Thyroid gland (tissue), 4 donors: Measurements from ENCODE around the gene SEZ6L. TPM values are rescaled to one million over a fixed set of nuclear protein-coding genes. Genes with fewer than 3 reads are reported as not detected.

Source experiments
- DNase-seq, 2 donors: peaks; one replicate each; pipeline ENCODE4 v3.0.0-alpha.2; 2019
- H3K27ac ChIP-seq, 3 donors: fragments of 200-600 bp; sonication (generic); 1 replicate in 2 of 3; 2 replicates in 1 of 3; pipeline ENCODE4 v1.5.1; 2016 to 2019; ENCODE audit warnings: mild to moderate bottlenecking in 1 of 3, moderate library complexity in 1 of 3
- H3K27me3 ChIP-seq: fragments of 200-600 bp; sonication (generic); one replicate; pipeline ENCODE4 v1.5.1; 2019
- H3K36me3 ChIP-seq, 2 donors: fragments of 200-600 bp; sonication (generic); one replicate each; pipeline ENCODE4 v1.5.1; 2016 to 2019
- H3K4me1 ChIP-seq, 2 donors: fragments of 200-600 bp; sonication (generic); one replicate each; pipeline ENCODE4 v1.5.1; 2017 to 2019
- H3K4me3 ChIP-seq, 3 donors: fragments of 200-600 bp; sonication (generic); replicated peaks in 1 of 3; 1 replicate in 2 of 3; 2 replicates in 1 of 3; pipeline ENCODE4 v1.5.1; 2016; ENCODE audit warnings: mild to moderate bottlenecking in 1 of 3
- H3K9me3 ChIP-seq: fragments of 200-600 bp; sonication (generic); one replicate; pipeline ENCODE4 v1.5.1; 2017
- POLR2A ChIP-seq, 2 donors: fragments of 450-650 bp; IDR thresholded peaks; one replicate each; pipeline ENCODE4 v1.6.1; 2017; ENCODE audit warnings: antibody characterized with exemption in 2 of 2, mild to moderate bottlenecking in 2 of 2, moderate library complexity in 1 of 2
- WGBS, 2 donors: methylation state at CpG; one replicate each; pipeline ENCODE4 v1.1.5; 2017; 5-methylcytosine and 5-hydroxymethylcytosine counted together
- intact Hi-C: fragments of 100-400 bp; cut with DNase I; formaldehyde crosslinking; loops from one replicate; pipeline ENCODE4 v1.15.1; 2023
- total RNA-seq, 4 donors: library from RNA; depleted of rRNA; stranded (reverse); fragments of >200 nt; gene quantifications; one replicate each; pipeline ENCODE4 v1.2.3, GENCODE V29; 2016
- TF ChIP-seq, protein P1 (sequence below), 6 experiments: fragments of 200-600 bp in 3 of 6; fragments of 450-650 bp in 3 of 6; sonication (generic) in 3 of 6; IDR thresholded peaks; one replicate each; pipeline ENCODE4 v1.5.1; 2016 to 2019; ENCODE audit warnings: antibody characterized with exemption in 6 of 6, mild to moderate bottlenecking in 2 of 6, inconsistent platforms in 1 of 6, moderate library complexity in 1 of 6

The SEZ6L gene
- total RNA-seq, 4 donors from 2014 or later = 0.13 to 0.22 (median 0.17) TPM; not detected in 1

GRCh38 chr22:26322179-26322905, 153.1 kb downstream of the SEZ6L start:
- 76 to 80% methylated on average over 11 of the region's 11 CpGs for WGBS, 2 donors
- H3K27me3 ChIP-seq = no peaks in the 10 kb centered on the region
- intact Hi-C loops = loop anchor here (10.0 kb wide), 1 partner anchor 238 kb away; no protein-coding TSS in a partner anchor

GRCh38 chr22:26323013-26323412, 153.8 kb downstream of the SEZ6L start:
- TF ChIP-seq POLR2A (IDR thresholded peaks at IDR 0.05) = no peak
- TF ChIP-seq, protein P1, sequence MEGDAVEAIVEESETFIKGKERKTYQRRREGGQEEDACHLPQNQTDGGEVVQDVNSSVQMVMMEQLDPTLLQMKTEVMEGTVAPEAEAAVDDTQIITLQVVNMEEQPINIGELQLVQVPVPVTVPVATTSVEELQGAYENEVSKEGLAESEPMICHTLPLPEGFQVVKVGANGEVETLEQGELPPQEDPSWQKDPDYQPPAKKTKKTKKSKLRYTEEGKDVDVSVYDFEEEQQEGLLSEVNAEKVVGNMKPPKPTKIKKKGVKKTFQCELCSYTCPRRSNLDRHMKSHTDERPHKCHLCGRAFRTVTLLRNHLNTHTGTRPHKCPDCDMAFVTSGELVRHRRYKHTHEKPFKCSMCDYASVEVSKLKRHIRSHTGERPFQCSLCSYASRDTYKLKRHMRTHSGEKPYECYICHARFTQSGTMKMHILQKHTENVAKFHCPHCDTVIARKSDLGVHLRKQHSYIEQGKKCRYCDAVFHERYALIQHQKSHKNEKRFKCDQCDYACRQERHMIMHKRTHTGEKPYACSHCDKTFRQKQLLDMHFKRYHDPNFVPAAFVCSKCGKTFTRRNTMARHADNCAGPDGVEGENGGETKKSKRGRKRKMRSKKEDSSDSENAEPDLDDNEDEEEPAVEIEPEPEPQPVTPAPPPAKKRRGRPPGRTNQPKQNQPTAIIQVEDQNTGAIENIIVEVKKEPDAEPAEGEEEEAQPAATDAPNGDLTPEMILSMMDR (IDR thresholded peaks at IDR 0.05) = no peak
- Histone ChIP-seq H3K36me3 (no peaks in the 10 kb centered on the region), H3K27me3 (no peaks in the 10 kb centered on the region), H3K27ac (no peak overlapping the region), H3K4me3 (no peak overlapping the region), H3K9me3 (no peaks in the 10 kb centered on the region), H3K4me1 (no peaks in the 10 kb centered on the region)
- DNase-seq = no peak
- intact Hi-C loops = loop anchor here (10.0 kb wide), 1 partner anchor 238 kb away; no protein-coding TSS in a partner anchor
- 81 to 84% methylated on average over 5 of the region's 5 CpGs for WGBS, 2 donors

More at GRCh38 chr22:26322179-26322905, 153.1 kb downstream of the SEZ6L start:
- no peak overlapping the region for H3K27ac ChIP-seq
- H3K9me3 ChIP-seq = no peaks in the 10 kb centered on the region
- no peaks in the 10 kb centered on the region for H3K4me1 ChIP-seq
- no peak overlapping the region for H3K4me3 ChIP-seq
- no peak for DNase-seq
- no peaks in the 10 kb centered on the region for H3K36me3 ChIP-seq
- TF ChIP-seq POLR2A (IDR thresholded peaks at IDR 0.05) = no peak
- TF ChIP-seq, protein P1 (IDR thresholded peaks at IDR 0.05) = no peak

- H3K36me3 ChIP-seq = no peaks in the 10 kb centered on the region
- H3K27me3 ChIP-seq = no peaks in the 10 kb centered on the region
- no peak overlapping the region for H3K27ac ChIP-seq
- TF ChIP-seq, protein P1 (IDR thresholded peaks at IDR 0.05) = no peak
- no peak for TF ChIP-seq POLR2A (IDR thresholded peaks at IDR 0.05)
- WGBS, 2 donors = 82 to 87% methylated on average over 4 of the region's 4 CpGs
- no peak for DNase-seq
- H3K4me3 ChIP-seq = no peak overlapping the region
- H3K4me1 ChIP-seq = no peaks in the 10 kb centered on the region
- intact Hi-C loops = loop anchor here (10.0 kb wide), 1 partner anchor 239 kb away; no protein-coding TSS in a partner anchor
- H3K9me3 ChIP-seq = no peaks in the 10 kb centered on the region
Measured at GRCh38 chr22:26324150-26324549, 154.9 kb downstream of the SEZ6L start.

DNA sequence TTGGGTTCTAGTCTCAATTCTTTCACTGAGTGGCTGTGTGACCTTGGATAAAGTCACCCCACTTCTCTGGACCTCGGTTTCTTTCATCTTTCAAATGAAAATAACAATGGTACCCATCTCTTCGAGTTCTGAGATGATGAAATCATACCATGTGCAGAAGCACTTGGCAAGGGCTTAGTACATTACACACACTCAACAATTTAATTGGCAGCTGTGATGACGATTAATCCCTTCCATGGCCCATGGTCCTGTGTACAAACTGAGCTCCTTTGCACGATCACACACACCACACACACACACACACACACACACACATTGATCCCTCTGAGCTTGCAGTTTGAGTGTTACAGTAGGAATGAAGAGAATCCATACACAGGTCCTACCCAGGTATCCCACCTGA, 156.4 kb downstream of the SEZ6L start:
- no peak for DNase-seq
- intact Hi-C loops = loop anchor here (10.0 kb wide), 1 partner anchor 241 kb away; no protein-coding TSS in a partner anchor
- Histone ChIP-seq H3K9me3 (no peaks in the 10 kb centered on the region), H3K4me3 (no peak overlapping the region), H3K27me3 (no peaks in the 10 kb centered on the region), H3K27ac (no peak overlapping the region), H3K36me3 (no peaks in the 10 kb centered on the region), H3K4me1 (no peaks in the 10 kb centered on the region)
- WGBS, 2 donors = 82 to 83% methylated on average over 4 of the region's 4 CpGs
- no peak for TF ChIP-seq POLR2A (IDR thresholded peaks at IDR 0.05)
- TF ChIP-seq, protein P1 (IDR thresholded peaks at IDR 0.05) = no peak

DNA sequence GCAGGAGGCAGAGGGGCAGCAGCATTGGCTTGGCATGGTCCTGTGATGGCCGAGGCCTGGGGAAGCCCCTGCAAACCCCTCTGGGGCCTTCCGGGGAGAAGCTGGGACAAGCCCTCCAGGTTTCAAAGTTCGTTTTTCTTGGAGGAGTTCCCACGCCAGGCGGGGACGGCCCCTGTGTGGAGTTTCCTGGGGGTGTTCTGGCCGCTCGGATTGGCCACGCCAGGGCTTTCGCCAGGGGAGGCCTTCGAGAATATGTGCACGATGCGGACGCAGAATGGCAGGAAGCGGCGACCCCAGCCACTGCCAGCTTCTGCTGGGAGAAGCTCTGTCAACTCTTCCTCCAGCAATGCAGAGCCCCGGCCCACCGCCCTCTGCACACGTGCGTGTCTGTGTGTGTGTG, 157.5 kb downstream of the SEZ6L start:
- intact Hi-C loops = loop anchor here (10.0 kb wide), 1 partner anchor 242 kb away; no protein-coding TSS in a partner anchor

More for the DNA sequence above, 157.5 kb downstream of the SEZ6L start:
- H3K9me3 ChIP-seq = no peaks in the 10 kb centered on the region
- H3K4me1 ChIP-seq = no peaks in the 10 kb centered on the region
- H3K27ac ChIP-seq = no peak overlapping the region
- no peak for TF ChIP-seq POLR2A (IDR thresholded peaks at IDR 0.05)
- TF ChIP-seq, protein P1 (IDR thresholded peaks at IDR 0.05) = no peak
- DNase-seq = no peak
- H3K4me3 ChIP-seq = no peak overlapping the region
- H3K36me3 ChIP-seq = no peaks in the 10 kb centered on the region
- H3K27me3 ChIP-seq = no peaks in the 10 kb centered on the region
- 64 to 77% methylated on average over 8 to 14 of the region's 20 CpGs for WGBS, 2 donors
